Activated CD4-positive, alpha-beta T cell treated with anti-CD3 and anti-CD28 coated beads, Interleukin-2, amount 50 U/mL, for 48 hours (primary cell): ENCODE data around the gene SMIM35.

Source experiments
- DNase-seq, 2 experiments: peaks; one replicate each; pipeline ENCODE4 v3.0.0-alpha.2; 2020

Gene SMIM35

GRCh38 chr11:118017631-118018315, 69.0 kb downstream of the SMIM35 start:
- no peak for DNase-seq

GRCh38 chr11:118017111-118017510, 69.7 kb downstream of the SMIM35 start:
- no peak for DNase-seq

GRCh38 chr11:118016104-118016503, 70.7 kb downstream of the SMIM35 start:
- no peak for DNase-seq

- DNase-seq = no peak
Measured at GRCh38 chr11:118015385-118015841, 71.3 kb downstream of the SMIM35 start.

- no peak for DNase-seq
Measured at GRCh38 chr11:118014022-118014421, 72.7 kb downstream of the SMIM35 start.

GRCh38 chr11:118012083-118012669, 74.6 kb downstream of the SMIM35 start:
- DNase-seq = peak in 1 of 2 experiments; percentile 48

- no peak for DNase-seq
Measured at GRCh38 chr11:118010738-118011461, 75.9 kb downstream of the SMIM35 start.

- peak in 1 of 2 experiments; percentile 4 for DNase-seq
Measured at GRCh38 chr11:118009864-118010737, 76.7 kb downstream of the SMIM35 start.

GRCh38 chr11:118008271-118008911, 78.4 kb downstream of the SMIM35 start:
- no peak for DNase-seq

GRCh38 chr11:118007563-118008270, 79.0 kb downstream of the SMIM35 start:
- DNase-seq = peak in 1 of 2 experiments; percentile 25

- no peak for DNase-seq
Measured at GRCh38 chr11:118007040-118007439, 79.7 kb downstream of the SMIM35 start.

GRCh38 chr11:118006153-118006534, 80.6 kb downstream of the SMIM35 start:
- DNase-seq = peak in 1 of 2 experiments; percentile 6

GRCh38 chr11:118005224-118006152, 81.3 kb downstream of the SMIM35 start:
- peak in 1 of 2 experiments; percentile 6 for DNase-seq

- peak in 1 of 2 experiments; percentile 8 for DNase-seq
Measured at GRCh38 chr11:118004543-118005223, 82.1 kb downstream of the SMIM35 start.

GRCh38 chr11:118003456-118003855, 83.3 kb downstream of the SMIM35 start:
- peak in 1 of 2 experiments; percentile 26 for DNase-seq

GRCh38 chr11:118002541-118003423, 84.0 kb downstream of the SMIM35 start:
- peak; percentile 77 to 86 for DNase-seq

GRCh38 chr11:118002010-118002540, 84.7 kb downstream of the SMIM35 start:
- peak; percentile 68 to 74 for DNase-seq

- no peak for DNase-seq
Measured at GRCh38 chr11:118001494-118001971, 85.2 kb downstream of the SMIM35 start.
